Activated T-cell treated with anti-CD3 and anti-CD28 coated beads, Interleukin-2, amount 50 U/mL, for 48 hours (primary cell): ENCODE measurements around the gene A4GNT.

Source experiments
- DNase-seq, 2 experiments: peaks; one replicate each; pipeline ENCODE4 v3.0.0-alpha.2; 2020

A4GNT gene

DNA sequence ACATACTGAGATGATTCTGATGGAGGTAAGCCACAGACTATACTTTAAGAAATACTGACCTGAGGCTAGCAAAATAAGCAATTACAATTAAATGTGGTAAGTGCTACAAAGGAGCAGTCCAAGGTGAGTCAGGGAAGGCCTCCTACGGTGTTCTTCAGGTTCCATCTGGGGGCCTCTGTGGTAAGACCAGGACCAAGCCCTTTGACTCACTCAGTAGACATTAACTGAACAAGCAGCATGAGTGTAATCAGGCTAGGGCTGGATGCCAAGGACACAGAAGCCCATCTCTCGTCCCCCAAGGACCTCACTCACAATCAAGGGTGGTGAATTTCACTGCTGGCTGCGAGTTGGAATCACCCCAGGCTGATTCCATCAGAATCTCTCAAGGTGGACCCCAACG, 54.1 kb downstream of the A4GNT start:
- DNase-seq = no peak
